Pons (tissue), 1 donor: ENCODE measurements around the gene DDR1.
"Not testable (repeated sequence)": the region's sequence is repeated elsewhere in the genome, so short reads cannot be mapped to it uniquely, and the experiment has no call there.

Experiments used
- DNase-seq: peaks from one replicate; pipeline ENCODE4 v3.0.0-alpha.2; 2016; ENCODE audit warnings: low spot score

Gene DDR1

DNA sequence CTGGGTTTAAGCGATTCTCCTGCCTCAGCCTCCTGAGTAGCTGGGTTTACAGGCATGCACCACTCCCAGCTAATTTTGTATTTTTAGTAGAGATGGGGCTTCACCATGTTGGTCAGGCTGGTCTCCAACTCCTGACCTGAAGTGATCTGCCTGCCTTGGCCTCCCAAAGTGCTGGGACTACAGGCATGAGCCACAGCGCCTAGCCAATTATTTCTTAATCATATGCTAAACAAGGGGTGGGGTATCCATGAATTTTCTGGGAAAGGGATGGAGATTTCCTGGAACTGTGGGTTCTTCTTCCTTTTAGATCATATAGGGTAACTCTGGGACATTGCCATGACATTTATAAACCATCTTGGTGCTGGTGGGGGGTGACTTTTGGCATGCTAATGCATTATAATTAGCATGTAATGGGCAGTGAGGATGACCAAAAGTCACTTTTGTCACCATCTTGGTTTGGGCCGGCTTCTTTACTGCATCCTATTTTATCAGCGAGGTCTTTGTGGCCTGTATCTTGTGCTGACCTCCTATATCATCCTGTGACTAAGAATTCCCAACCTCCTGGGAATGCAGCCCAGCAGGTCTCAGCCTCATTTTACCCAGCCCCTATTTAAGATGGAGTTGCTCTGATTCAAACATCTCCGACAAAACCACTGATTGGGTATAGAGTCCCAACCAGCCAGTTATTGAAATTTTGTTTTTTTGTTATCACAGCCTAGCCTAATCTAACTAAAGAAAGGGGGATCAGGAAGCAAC, 29.9 kb upstream of the DDR1 start:
- DNase-seq: no peak

DNA sequence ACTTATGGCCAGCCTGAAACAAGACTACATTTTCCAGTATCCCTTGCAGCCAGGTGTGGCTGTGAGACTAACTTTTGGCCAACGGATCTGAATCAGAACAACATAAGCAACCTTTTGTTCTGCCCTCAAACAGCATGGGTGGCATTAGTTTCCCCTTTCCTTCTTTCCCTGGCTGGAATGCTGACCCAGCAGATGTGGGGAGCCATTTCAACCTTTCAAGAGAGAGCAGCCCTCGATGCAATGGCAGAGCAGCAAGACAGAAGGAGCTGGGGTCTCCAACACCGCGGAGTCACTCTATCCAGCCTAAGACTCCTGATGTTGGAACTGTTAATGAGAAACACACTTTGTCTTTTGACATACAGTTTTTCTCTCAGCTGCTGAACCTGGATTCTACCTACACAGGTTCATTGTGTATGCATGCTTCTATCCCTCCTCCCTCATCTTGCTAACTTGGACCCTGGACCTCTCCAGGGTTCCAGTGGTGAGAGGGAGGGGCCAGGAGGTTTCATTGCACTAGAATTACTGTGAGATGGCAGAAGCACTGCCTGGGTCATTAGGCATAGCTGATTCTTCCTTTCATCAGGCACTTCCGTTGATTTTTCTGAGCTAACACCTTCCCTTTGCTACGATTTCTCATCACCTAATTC, 28.8 kb upstream of the DDR1 start:
- DNase-seq: no peak

DNA sequence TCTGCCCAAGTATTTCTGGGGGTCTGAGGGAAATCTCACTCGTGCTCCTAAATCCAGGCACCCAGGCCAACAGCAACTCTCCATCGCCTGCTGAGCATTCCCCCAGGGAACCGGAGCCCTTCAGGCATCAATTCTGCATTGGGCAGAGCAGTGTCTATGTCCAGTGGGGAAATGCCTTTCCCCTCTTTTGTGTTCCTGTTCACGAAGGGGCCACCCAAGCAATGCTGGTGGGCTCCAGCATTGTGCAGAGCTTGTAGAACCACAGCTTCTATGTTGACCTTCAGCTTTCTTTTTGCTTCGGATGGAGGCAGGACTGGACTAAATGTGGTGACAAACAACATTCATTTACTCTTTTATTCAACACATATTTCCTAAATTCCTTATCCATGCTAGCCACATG, 27.2 kb upstream of the DDR1 start:
- no peak for DNase-seq

DNA sequence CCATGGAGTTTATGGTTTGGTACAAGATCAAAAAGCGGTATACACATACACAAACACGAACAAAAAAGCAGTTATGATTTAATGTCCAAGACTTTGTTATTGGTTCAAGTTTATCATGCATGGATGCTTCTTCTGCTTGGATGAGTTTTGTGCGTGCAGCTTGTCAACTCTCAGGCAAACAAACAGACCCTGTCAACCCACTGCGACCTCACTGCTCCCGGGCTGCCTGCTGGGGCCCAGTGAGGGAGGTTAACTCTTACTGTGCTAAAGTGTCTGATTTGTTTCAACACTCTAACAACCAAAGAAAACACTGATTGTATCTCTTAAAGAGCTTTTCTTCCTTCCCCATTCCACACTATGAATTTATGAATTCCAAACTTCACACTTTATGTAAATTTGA, 26.8 kb upstream of the DDR1 start:
- no peak for DNase-seq

DNA sequence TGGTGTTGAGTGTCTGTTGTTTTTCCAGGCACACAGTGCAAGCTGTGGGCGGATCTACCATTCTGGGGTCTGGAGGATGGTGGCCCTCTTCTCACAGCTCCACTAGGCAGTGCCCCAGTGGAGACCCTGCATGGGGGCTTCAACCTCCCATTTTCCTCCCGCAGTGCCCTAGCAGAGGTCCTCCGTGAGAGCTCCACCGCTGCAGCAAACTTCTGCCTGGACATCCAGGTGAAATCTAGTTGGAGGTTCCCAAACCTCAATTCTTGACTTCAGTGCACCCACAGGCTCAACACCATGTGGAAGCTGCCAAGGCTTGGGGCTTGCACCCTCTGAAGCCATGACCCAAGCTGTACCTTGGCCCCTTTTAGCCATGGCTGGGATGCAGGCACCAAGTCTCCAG, 24.6 kb upstream of the DDR1 start:
- not testable (repeated sequence) for DNase-seq

DNA sequence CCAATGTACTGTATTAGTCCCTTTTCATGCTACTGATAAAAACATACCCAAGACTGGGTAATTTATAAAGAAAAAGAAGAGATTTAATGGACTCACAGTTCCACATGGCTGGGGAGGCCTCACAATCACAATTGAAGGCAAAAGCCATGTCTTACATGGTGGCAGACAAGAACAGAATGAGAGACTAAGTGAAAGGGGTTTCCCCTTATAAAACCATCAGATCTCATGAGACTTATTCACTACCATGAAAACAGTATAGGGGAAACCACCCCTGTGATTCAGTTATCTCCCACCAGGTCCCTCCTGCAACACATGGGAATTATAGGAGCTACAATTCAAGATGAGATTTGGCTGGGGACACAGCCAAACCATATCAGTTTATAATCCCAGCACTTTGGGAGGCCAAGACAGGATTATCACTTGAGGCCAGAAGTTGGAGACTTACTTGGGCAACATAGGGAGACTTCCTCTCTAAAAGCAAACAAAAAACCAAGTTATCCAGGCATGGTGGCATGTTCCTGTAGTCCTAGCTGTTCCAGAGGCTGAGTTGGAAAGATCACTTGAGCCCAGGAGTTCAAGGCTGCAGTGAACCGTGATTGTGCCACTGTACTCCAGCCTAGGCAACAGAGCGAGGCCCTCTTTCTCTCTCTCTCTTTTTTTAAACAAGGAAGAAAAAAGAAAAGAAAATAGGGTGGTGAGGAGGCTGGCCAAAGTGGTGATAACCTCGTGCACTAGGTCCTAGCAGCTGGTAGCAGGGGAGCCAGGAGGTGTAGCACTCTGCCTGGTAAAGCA, 22.9 kb upstream of the DDR1 start:
- no peak for DNase-seq

DNA sequence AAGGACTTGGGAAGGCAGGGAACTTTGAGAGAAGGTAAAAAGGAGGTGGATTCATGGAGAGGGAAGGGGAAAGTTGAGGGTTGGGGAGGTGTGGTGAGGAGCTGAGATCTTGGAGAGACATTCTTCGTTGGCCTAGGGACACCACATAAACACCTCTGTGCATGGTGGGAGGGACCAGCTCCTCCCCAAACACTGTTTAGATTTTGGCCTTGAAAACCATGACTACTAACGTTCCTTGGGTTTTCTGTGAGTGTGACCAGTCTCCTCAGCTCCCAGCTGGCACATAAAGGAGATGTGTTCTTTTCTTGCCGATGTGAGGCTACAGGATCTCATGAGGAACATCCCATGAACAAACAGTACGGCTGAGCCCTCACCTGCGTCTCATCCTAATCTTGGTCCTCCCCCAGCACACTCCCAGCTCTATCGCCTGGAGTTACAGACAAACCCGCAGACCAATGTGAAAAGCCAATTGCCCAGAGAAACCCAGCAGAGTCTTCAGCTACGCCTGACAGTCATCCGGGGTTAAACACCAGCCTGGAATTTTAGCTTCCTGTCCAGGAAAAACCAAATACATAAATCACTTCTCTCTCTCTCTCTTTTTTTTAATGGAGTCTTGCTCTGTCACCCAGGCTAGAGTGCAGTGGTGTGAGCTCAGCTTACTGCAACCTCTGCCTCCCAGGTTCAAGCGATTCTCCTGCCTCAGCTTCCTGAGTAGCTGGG, 22.0 kb upstream of the DDR1 start:
- no peak for DNase-seq

DNA sequence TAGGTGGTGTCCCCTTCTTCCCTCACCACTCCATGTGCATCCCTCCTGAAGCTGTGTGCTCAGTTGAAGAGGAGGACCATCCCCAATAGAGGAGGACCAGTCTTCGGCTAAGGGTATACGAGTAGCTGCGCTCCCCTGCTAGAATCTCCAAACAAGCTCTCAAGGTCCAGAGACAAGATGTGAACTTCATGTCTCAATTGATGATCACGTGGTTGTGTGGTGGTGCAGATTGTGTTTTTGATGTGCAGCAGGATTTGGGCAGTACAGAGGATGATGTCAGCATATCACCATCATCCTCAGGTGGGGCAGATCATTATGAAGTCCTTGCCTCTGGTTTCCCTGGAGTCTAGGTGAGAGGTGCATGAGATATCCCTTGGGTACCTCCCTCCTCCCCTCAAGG, 20.0 kb upstream of the DDR1 start:
- no peak for DNase-seq

DNA sequence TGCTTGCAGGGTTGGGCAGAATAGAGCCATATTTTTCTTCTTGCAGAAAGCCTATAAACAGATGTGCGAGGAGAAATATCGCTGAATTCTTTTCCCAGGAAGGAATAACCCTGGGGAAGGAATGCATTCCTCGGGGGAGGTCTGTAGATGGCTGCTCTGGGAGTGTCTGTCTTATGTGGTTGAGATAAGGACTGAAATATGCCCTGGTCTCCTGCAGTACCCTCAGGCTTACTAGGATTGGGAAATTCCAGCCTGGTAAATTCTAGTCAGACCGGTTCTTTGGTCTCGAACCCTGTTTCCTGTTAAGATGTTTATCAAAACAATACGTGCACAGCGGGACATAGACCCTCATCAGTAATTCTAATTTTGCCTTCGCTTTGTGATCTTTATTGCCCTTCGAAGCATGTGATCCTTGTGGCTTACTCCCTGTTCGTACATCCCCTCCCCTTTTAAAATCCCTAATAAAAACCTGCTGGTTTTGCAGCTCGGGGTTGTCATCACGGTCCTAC, 15.0 kb upstream of the DDR1 start:
- DNase-seq: not testable (repeated sequence)

DNA sequence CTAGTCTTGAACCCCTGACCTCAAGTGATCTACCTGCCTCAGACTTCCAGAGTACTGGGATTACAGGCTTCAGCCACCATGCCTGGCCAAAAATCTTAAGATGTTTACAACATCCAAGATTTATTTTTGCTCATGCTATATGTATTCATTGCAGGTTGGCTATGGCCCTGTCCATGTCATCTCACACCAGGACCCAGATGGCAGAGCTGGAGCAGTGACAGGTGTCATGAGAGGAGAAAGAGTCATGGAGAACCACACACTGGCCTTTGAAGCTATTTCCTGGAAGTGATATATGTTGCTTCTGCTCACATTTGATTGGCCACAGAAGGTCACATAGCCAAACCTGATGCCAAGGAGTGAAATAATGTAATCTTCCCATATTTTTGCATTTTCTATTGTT, 13.8 kb upstream of the DDR1 start:
- no peak for DNase-seq

DNA sequence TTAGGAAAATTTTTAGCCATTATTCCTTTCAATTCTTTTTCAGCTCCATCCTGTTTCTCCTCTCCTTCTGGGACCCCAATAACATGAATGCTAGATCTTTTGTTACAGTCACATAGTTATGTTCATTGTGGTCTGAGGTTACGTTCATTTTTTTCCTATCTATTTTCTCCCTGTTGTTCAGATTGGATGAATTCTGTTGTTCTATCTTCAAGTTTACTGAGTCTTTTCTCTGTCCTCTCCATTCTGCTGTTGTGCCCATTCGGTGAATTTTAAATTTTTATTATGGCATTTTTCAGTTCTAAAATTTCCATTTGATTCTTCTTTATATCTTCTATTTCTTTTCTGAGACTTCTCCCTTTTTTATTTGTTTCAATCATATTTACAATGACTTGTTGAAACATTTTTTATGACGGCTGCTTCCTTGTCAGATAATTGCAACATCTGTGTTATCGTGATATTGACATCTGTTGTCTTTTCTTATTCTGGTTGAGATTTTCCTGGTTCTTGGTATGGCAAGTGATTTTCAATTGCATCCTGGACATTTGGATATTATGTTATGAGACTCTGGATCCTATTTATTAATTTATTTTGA, 12.6 kb upstream of the DDR1 start:
- no peak for DNase-seq

DNA sequence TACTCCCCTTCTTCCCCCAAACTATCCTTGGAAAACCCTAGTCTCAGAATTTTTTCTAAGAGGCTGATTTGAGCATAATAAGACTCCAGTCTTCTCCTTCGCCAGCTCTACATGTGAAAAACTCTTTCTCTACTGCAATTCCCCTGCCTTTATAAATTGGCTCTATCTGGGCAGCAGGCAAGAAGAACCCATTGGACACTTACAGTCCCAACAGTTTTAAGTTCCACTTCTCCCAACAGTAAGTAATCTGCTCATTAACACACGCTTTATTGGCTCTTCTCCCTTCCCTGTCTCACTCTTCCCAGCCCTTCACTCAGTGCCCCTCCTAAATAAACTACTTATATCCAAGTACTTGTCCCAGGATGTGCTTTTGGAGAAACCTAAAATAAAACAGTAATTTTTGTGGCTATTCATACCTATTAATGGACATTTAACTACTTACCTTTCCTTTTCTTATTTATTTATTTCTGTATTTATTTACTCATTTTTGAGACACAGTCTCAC, 11.1 kb upstream of the DDR1 start:
- DNase-seq: no peak

DNA sequence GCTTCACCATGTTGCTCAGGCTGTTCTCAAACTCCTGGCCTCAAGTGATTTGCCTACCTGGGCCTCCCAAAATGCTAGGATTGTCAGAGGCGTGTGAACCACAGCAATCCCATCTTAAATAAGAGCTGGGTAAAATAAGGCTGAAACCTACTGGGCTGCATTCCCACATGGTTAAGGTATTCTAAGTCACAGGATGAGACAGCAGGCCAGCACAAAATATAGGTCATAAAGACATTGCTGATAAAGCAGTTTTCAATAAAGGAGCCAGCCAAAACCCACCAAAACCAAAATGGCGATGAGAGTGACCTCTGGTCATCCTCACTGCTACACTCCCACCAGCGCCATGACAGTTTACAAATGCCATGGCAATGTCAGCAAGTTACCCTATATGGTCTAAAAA, 10.5 kb upstream of the DDR1 start:
- DNase-seq: not testable (repeated sequence)

DNA sequence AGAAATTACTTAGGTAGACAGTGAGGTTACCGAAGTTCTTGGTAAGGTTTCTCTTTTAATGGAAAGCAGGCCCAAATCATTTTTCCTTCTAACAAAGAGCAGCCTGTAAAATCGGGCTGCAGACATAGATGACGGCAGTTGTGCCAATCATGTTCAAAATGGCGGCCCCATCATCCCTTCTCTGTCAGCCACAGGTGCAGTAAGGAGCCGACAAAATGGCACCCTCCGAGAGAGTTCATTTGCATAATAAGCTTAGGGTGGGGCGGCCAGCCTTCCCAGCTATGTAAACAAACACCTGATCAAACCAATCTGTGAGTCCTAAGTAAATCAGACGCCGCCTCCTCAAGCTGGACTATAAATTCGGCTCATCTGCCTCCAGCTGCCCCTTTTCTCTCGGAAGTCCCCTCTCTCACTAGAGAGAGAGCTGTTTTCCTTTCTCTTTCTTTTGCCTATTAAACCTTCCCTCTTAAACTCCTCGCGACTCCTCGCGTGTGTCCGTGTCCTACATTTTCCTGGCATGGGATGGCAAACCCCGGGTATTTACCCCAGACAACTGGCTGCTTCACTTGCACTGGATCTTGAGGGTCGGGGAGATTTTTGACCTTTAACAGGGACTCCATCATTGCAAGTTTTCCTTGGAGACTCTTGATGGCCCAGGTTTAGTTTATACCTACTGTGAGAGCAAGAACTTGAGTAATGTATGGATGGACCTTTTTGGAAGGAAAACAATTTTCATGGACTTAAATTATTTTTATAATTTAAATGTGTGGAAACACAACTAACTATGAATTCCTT, 8.9 kb upstream of the DDR1 start:
- DNase-seq: no peak

DNA sequence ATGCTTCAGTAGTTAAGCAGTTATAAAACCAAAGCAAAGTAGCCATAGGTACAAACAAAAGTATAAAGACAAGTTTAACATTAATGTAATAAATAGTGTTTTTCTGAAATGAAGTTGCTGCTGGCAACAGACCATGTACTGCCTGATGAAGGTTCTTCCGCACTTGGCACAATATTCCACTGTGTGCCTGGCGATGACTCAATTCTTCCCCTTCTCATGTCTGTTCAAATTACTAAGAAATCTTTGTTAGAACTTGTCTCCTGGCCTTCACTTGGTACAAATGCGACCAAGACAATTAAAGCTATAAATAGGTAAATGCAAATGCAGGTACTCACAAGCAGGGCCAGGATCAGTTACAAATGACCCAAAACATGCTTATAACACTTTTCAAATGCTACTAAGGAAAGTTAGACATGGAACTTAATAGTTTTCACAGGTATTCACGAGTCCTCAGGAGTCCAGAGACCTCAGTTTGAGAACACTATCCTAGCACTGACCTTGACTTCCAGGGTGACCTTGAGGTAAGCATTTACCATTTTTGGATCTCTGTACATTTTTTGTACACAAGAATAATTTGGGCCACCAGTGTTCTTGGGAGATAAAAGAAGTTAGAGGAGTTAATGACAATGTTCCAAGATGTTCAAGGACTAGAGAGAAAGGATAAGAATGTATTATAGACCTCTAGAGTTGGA, 8.1 kb upstream of the DDR1 start:
- no peak for DNase-seq

DNA sequence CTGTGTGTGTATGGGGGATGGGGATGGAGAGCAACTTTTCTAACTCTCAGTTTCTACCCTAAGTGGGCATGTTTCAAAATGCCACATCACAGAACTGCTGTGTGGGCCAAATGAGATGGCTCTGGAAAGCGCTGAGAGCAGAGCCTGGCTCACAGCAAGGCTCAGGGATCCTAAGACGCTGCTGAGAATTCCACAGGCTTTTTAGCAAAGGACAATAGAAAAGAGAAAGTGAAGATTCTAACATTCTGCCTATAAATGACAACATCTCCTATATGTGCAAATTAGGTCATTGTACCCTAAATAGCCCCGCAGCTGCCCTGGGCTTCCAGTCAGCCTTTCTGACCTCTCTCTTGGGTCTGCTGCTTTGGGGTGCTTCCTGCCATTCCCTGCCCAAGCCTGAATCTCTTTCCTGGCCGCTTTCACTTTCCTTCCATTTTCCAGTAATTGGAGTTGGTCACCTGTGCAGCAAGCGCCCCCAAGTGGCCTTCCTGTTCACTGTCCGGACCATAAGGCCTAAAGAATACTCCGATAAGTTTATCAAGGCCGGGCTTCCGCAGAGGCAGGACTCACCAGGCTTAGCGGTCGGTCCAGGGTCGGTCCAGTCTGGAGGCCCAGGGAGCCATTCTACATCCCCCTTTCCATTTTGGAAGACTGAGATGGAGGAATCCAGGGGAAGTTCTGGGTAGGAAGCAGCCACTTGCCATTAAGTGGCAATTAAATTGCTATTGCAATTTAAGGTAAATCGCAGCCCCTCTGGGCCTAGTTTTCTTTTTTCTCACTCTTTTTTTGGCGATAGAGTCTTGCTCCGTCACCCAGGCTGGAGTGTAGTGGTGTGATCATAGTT, 6.7 kb upstream of the DDR1 start:
- peak; percentile 94 for DNase-seq

DNA sequence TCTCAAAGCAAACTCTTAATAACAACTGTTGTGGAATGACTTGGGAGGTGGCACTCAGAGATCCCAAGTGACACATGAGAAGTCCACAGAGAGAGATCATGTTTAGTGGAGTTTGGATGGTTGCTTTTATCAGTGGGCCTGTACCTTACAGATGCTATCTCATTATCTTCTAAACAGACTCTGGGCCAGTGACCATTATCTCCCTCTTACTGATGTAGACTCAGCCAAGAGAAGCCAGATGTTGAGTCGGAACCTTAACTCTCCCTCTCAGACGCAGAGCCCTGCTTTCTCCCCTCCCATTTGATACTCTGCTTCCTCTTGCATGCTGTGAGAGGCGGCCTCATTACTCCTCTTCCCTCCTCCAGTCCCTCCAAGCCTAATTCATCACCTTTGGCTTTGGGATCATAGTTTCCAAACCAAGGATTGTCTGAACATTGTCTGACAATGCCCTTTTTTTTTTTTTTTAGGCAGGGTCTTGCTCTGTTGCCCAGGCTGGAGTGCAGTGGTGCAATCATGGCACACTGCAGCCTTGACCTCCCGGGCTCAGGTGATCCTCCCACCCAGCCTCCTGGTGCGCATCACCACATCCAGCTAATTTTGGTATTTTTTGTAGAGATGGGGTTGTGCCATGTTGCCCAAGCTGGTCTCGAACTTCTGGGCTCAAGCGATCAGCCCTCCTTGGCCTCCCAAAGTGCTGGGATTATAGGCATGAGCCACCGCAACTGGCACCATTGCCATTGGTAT, 4.5 kb upstream of the DDR1 start:
- no peak for DNase-seq

DNA sequence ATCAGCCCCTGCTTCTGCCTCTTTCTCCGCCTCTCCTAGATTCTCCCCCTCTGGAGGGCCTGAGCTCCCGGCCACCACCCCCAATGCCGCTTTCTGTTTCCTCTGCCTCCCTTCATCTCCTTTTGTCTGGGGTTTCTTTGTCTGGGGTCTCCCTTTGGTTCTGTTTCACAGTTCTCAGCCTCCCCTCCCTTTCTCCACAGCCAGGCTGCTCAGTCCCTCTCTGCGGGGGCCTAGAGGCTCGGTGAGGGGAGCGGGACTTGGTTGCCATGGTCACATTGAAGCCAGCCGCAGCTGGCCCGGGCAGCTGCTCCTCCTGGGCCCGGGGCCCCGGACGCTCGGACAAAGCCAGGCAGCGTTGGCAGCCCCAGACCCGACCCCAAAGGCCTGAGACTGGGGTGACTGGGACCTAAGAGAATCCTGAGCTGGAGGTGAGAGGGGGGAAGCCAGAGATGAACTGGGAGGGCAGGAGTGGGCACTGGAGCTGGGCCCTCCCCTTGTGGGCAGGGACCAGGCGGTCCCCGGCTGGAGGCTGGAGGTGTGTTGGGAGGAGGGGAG, 3.5 kb upstream of the DDR1 start:
- DNase-seq: peak; percentile 61
